ENCODE measurements around the gene SSBP4. TPM values are rescaled to one million over a fixed set of nuclear protein-coding genes. Genes with fewer than 3 reads are reported as not detected.
A peak's percentile ranks its signal among the peaks of the same experiment; 100 is the strongest.

Gene SSBP4
- total and polyA plus RNA-seq, 2 donors (not counting 1 experiment from before 2014, with no cell fraction given): 37.0 to 64.2 TPM

DNA sequence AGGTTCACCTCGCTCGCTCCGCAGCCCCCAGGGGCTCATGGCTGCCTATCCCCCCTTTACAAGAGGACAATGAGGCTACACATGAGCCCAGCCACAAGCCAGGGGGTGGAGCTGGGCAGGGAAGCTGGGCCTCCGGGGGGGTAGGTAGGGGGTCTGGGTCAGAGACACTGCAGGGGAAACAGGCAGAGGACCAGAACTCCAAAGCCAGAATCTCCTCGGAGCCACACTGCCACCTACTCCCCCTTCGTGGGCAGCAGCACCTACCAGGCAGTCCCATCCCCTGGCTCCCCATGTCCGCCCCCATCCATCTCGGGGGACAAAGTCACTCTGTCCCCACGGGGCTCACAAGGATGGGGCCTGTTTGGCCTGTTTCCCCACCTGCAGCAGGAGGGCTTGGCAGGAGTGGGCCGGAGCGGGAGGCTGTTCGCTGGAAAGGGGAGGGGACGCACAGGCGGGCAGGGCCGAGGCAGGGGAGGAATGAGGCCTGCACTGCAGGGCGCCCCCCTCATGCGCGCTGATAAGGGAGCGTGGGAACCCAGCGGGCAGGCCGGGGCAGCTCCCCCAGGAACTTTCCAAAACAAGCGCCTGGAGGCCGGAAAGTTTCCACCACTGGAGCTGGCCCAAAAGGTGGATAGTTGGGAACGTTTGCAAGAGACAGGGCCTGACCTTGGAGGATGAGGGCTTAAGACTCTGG, 19.3 kb downstream of the SSBP4 start:
- CTCF ChIA-PET: interaction anchor here (3.3 kb wide), 1 partner anchor 22 kb away, joined by 11 read pairs; no protein-coding TSS in a partner anchor
- no peaks in the 10 kb centered on the region for H3K79me2 ChIP-seq (ENCODE audit: control insufficient read depth, insufficient read depth, low read length)
- peaks cover 31% of the 10 kb centered on the region for H4K20me1 ChIP-seq (ENCODE audit: control insufficient read depth, insufficient read depth, low read length, poor library complexity, severe bottlenecking)
- H3K27me3 ChIP-seq (replicated peaks in 1 of 4; ENCODE audit: control extremely low read depth in 1 of 4, control insufficient read depth in 3 of 4, insufficient read depth in 4 of 4, low read length in 3 of 4): no peaks in the 10 kb centered on the region
- H3K4me3 ChIP-seq (ENCODE audit: control extremely low read depth in 1 of 5, extremely low read depth in 1 of 5, insufficient read depth in 1 of 5, low read depth in 2 of 5, low read length in 4 of 5): peak overlapping the region in 3 of 5 experiments; percentile 59 to 62 (median 62)
- H3K27ac ChIP-seq (ENCODE audit: low read length in 2 of 2): no peak overlapping the region
- H2AFZ ChIP-seq (ENCODE audit: insufficient read depth, low read depth, low read length, poor library complexity, severe bottlenecking): peak overlapping the region; percentile 68
- H3K9ac ChIP-seq (ENCODE audit: low read length): no peak overlapping the region
- Mint-ChIP-seq H3K4me1 (peaks cover 36% of the 10 kb centered on the region), H3K27ac (peak overlapping the region; percentile 53), H3K9me3 (ENCODE audit: insufficient read depth) (no peaks in the 10 kb centered on the region), H3K4me3 (peak overlapping the region; percentile 56), H3K27me3 (no peaks in the 10 kb centered on the region)
- peaks cover 21 to 41% of the 10 kb centered on the region in 2 donors for H3K4me1 ChIP-seq (ENCODE audit: control insufficient read depth in 2 of 2, insufficient read depth in 2 of 2, low read length in 2 of 2)
- H3K36me3 ChIP-seq (replicated peaks in 1 of 2; ENCODE audit: control extremely low read depth in 1 of 2, control insufficient read depth in 1 of 2, extremely low read depth in 1 of 2, insufficient read depth in 2 of 2, low read length in 1 of 2): peaks cover 0 to 2% of the 10 kb centered on the region in 2 experiments
- ATAC-seq (ENCODE audit: low read depth) (no peak), DNase-seq (no peak)
- intact Hi-C loops (cut with micrococcal nuclease): no loop called here
- 70% methylated on average over 15 of the region's 24 CpGs for WGBS (ENCODE audit: insufficient coverage)
- peak overlapping the region; percentile 90 for H3K4me2 ChIP-seq (replicated peaks; ENCODE audit: low read depth, low read length, poor library complexity, severe bottlenecking)
- POLR2A ChIA-PET: no interaction called here
- TF ChIP-seq, protein P1, sequence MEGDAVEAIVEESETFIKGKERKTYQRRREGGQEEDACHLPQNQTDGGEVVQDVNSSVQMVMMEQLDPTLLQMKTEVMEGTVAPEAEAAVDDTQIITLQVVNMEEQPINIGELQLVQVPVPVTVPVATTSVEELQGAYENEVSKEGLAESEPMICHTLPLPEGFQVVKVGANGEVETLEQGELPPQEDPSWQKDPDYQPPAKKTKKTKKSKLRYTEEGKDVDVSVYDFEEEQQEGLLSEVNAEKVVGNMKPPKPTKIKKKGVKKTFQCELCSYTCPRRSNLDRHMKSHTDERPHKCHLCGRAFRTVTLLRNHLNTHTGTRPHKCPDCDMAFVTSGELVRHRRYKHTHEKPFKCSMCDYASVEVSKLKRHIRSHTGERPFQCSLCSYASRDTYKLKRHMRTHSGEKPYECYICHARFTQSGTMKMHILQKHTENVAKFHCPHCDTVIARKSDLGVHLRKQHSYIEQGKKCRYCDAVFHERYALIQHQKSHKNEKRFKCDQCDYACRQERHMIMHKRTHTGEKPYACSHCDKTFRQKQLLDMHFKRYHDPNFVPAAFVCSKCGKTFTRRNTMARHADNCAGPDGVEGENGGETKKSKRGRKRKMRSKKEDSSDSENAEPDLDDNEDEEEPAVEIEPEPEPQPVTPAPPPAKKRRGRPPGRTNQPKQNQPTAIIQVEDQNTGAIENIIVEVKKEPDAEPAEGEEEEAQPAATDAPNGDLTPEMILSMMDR (IDR thresholded peaks at IDR 0.05): no peak
- no peak for TF ChIP-seq EZH2 (IDR thresholded peaks at IDR 0.05; ENCODE audit: borderline replicate concordance, insufficient read depth, low read depth, low read length, poor library complexity, severe bottlenecking)
- no peaks in the 10 kb centered on the region for H3K9me3 ChIP-seq (ENCODE audit: control extremely low read depth in 1 of 3, control insufficient read depth in 2 of 3, insufficient read depth in 1 of 3, low read length in 2 of 3)
